RWPE2 (cell line): Measurements from ENCODE around the gene HSD17B12.

Source experiments
- ATAC-seq: fragments of 200-7000 bp; cut with Tn5 transposase; 3 replicates; pipeline ENCODE4 v1.9.1; 2021; ENCODE audit warnings: low read depth
- DNase-seq: peaks from one replicate; pipeline ENCODE4 v3.0.0-alpha.2; 2020; ENCODE audit warnings: low spot score
- H3K27ac ChIP-seq: fragments of 450-650 bp; 2 replicates; pipeline ENCODE4 v1.5.1; 2017; ENCODE audit warnings: mild to moderate bottlenecking; ENCODE audit not compliant: poor library complexity, severe bottlenecking
- H3K27me3 ChIP-seq: fragments of 250-450 bp; sonication (Bioruptor Pico); 2 replicates; pipeline ENCODE4 v1.5.1; 2021; ENCODE audit warnings: mild to moderate bottlenecking, moderate library complexity; ENCODE audit not compliant: insufficient read depth, poor library complexity, severe bottlenecking
- H3K36me3 ChIP-seq: fragments of 250-450 bp; sonication (Bioruptor Pico); 2 replicates; pipeline ENCODE4 v1.5.1; 2020; ENCODE audit warnings: low read depth, mild to moderate bottlenecking, moderate library complexity
- H3K4me1 ChIP-seq: fragments of 250-450 bp; sonication (Bioruptor Pico); 2 replicates; pipeline ENCODE4 v1.5.1; 2021; ENCODE audit warnings: mild to moderate bottlenecking, moderate library complexity; ENCODE audit not compliant: insufficient read depth, poor library complexity, severe bottlenecking
- H3K4me3 ChIP-seq: fragments of 250-450 bp; sonication (Bioruptor Pico); 2 replicates; pipeline ENCODE4 v1.5.1; 2021; ENCODE audit warnings: mild to moderate bottlenecking, moderate library complexity; ENCODE audit not compliant: severe bottlenecking
- H3K9me3 ChIP-seq: fragments of 250-450 bp; sonication (Bioruptor Pico); 2 replicates; pipeline ENCODE4 v1.5.1; 2021; ENCODE audit warnings: mild to moderate bottlenecking, moderate library complexity; ENCODE audit not compliant: severe bottlenecking
- TF ChIP-seq, protein P1 (sequence below): fragments of 450-650 bp; IDR thresholded peaks from one replicate; pipeline ENCODE4 v1.5.1; 2017; ENCODE audit warnings: mild to moderate bottlenecking, moderate library complexity; ENCODE audit not compliant: poor library complexity, severe bottlenecking

Gene HSD17B12

DNA sequence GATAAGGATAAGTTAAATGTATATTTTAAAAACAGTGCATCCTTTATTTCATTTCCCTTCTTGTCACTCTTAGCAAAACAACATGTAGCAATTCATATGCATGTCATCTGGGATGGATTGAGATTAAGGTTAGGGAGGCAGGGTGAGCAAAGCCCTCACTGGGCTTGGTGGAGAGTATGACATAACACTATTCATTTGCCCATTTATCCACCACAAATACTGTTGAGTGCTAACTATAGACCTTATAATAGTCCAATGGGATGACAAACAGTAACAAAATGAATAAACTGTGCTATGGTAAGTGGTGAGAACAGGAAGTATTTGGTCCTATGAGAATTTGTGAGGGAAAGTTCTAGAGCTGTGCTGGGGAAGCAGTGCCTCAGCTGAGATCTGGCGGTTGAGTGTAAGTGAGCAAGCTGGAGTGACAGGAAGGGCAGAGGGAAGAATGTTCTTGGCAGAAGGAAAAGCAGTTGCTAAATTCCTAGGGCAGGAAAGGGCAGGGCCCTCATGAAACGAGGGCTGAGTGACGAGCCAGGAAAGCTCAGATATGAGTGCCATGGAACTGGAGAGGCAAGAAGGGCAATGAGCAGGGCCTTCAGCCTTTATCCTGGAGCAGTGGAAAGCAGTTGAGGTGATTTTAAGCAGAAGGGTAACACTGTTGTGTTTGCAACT is 6.7 kb downstream of the HSD17B12 start:
- H3K4me3 ChIP-seq: no peak overlapping the region
- DNase-seq (no peak), ATAC-seq (peak; percentile 97)
- H3K27me3 ChIP-seq: no peaks in the 10 kb centered on the region
- H3K9me3 ChIP-seq: no peaks in the 10 kb centered on the region
- TF ChIP-seq, protein P1, sequence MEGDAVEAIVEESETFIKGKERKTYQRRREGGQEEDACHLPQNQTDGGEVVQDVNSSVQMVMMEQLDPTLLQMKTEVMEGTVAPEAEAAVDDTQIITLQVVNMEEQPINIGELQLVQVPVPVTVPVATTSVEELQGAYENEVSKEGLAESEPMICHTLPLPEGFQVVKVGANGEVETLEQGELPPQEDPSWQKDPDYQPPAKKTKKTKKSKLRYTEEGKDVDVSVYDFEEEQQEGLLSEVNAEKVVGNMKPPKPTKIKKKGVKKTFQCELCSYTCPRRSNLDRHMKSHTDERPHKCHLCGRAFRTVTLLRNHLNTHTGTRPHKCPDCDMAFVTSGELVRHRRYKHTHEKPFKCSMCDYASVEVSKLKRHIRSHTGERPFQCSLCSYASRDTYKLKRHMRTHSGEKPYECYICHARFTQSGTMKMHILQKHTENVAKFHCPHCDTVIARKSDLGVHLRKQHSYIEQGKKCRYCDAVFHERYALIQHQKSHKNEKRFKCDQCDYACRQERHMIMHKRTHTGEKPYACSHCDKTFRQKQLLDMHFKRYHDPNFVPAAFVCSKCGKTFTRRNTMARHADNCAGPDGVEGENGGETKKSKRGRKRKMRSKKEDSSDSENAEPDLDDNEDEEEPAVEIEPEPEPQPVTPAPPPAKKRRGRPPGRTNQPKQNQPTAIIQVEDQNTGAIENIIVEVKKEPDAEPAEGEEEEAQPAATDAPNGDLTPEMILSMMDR: no peak
- H3K36me3 ChIP-seq: peaks cover 52% of the 10 kb centered on the region
- peak overlapping the region; percentile 61 for H3K27ac ChIP-seq
- peaks cover 31% of the 10 kb centered on the region for H3K4me1 ChIP-seq

DNA sequence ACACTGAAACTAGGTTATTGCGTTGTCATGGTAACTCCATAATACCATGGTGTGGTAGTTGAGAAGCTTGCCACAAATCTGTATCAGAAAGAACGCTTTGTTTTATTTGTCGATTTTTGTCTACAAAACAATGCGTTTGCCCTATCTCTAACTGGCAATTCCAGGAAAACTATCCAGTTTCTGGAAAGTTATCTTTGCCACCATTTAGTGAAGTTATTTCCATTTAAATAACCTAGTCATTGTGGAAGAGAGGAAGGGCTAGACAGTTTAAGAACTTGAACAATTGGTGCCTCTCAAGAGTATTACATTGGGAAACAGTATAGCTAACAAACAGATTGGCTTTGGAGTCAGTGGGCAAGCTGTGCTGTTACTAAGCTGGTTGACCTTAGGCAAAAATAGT is 7.9 kb downstream of the HSD17B12 start:
- Histone ChIP-seq H3K27me3 (no peaks in the 10 kb centered on the region), H3K4me3 (no peak overlapping the region), H3K36me3 (peaks cover 45% of the 10 kb centered on the region), H3K9me3 (no peaks in the 10 kb centered on the region), H3K4me1 (peaks cover 30% of the 10 kb centered on the region), H3K27ac (no peak overlapping the region)
- no peak for ATAC-seq
- DNase-seq: no peak
- TF ChIP-seq, protein P1: no peak

DNA sequence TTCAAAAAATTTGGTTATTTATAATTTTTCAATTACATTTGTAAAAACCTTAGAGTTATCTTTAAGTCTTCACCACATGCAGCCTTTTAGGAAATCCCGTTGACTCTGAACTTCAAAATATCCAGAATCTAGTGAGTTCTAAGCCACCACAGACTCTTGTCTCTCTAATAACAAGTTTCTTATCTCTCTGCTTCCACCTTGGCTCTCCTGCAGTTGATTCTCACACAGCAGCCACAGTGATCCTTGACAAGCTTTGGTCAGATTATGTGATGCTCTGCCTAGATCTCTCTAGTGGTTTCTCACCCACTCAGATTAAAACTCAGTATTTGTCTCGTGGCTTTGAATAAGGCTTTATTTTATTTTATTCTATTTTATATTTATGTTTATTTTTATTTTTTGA is 8.6 kb downstream of the HSD17B12 start:
- Histone ChIP-seq H3K27ac (no peak overlapping the region), H3K9me3 (no peaks in the 10 kb centered on the region), H3K4me1 (peaks cover 26% of the 10 kb centered on the region), H3K4me3 (no peak overlapping the region), H3K36me3 (peaks cover 40% of the 10 kb centered on the region), H3K27me3 (no peaks in the 10 kb centered on the region)
- TF ChIP-seq, protein P1: no peak
- DNase-seq: no peak
- ATAC-seq: no peak

DNA sequence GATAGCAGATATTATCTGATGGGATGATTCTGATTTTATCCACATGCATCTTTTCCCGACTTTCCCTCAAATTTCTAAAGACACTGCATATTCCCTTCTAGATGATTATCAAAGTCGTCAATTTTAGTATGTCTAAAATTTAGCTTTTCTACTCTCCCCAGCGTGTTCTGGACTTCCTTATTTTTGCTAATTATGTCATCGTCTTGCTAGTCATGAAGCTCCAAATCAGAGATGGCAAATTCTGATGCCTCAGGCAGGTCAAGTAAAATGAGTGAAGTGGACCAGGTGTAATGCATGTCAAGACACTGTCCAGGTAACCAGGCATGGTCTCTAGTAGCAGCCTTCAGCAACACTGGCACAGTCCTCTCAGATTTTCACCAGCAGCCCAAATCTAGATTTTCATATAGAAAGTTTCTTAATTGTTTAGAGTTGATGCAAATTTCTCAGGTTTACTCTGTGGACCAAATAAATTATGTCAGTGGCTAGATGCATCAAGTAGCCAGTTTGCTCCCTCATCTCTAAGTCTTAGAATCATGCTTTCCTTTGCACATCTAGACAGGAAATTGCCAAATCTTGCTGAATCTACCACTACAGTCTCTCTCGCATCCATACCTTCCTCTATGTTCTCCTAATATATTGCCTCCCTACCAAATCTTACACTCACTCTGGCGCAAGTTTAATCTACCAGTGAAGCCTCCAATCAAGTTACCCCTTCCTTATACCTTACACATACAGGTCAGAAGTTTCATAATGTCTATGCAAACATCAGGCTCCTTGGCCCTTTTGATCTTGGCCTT is 10.6 kb downstream of the HSD17B12 start:
- ATAC-seq: no peak
- no peak overlapping the region for H3K27ac ChIP-seq
- TF ChIP-seq, protein P1: no peak
- no peak overlapping the region for H3K4me3 ChIP-seq
- DNase-seq: no peak
- H3K27me3 ChIP-seq: no peaks in the 10 kb centered on the region
- peaks cover 26% of the 10 kb centered on the region for H3K36me3 ChIP-seq
- no peaks in the 10 kb centered on the region for H3K9me3 ChIP-seq
- peaks cover 18% of the 10 kb centered on the region for H3K4me1 ChIP-seq

DNA sequence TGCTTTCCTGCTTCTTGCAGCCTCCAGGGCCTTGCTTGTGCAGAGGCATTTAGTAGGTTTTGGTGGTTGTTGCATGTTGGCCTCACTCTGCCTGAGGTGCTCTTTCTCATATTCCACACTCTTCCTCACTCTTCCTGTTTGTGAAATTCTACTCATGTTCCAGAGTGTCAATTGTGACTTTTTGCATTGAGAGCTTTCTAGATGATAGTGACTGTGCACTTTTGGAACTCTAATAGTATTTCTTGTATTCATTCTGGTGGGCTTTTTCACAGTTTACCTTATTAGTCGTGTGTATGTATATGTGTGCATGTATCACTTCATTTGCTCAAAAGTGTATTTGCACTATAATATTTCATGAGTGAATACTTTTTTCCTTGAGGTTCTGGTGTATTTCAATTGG is 11.3 kb downstream of the HSD17B12 start:
- DNase-seq: no peak
- H3K27me3 ChIP-seq: no peaks in the 10 kb centered on the region
- H3K4me3 ChIP-seq: no peak overlapping the region
- H3K36me3 ChIP-seq: peaks cover 30% of the 10 kb centered on the region
- no peaks in the 10 kb centered on the region for H3K9me3 ChIP-seq
- no peak overlapping the region for H3K27ac ChIP-seq
- no peak for ATAC-seq
- H3K4me1 ChIP-seq: peaks cover 11% of the 10 kb centered on the region
- TF ChIP-seq, protein P1: no peak
